Neural cell (in vitro differentiated cells): Measurements from ENCODE around the gene SLC1A3.

Experiments used
- CTCF ChIP-seq: fragments of 450-650 bp; IDR thresholded peaks from 2 replicates; pipeline ENCODE4 v1.5.1; 2014; ENCODE audit warnings: antibody characterized with exemption, mild to moderate bottlenecking, moderate library complexity; ENCODE audit not compliant: poor library complexity, severe bottlenecking
- EP300 ChIP-seq: fragments of 450-650 bp; conservative IDR thresholded peaks from 2 replicates; pipeline ENCODE4 v1.6.1; 2014; ENCODE audit warnings: antibody characterized with exemption, mild to moderate bottlenecking, moderate library complexity; ENCODE audit not compliant: poor library complexity, severe bottlenecking
- EZH2 ChIP-seq: fragments of 200-600, 300-800 bp; shearing (Covaris generic), sonication (generic); IDR thresholded peaks from 2 replicates; pipeline ENCODE4 v1.6.1; 2014; ENCODE audit warnings: antibody characterized with exemption, low read length, borderline replicate concordance, mild to moderate bottlenecking; ENCODE audit not compliant: insufficient read depth, poor library complexity, severe bottlenecking
- MXI1 ChIP-seq: fragments of 450-650 bp; conservative IDR thresholded peaks from 2 replicates; pipeline ENCODE4 v1.6.1; 2014; ENCODE audit warnings: antibody characterized with exemption, mild to moderate bottlenecking; ENCODE audit not compliant: poor library complexity, severe bottlenecking
- POLR2AphosphoS5 ChIP-seq: IDR thresholded peaks from 2 replicates; pipeline ENCODE4 v1.6.1; 2012
- RAD21 ChIP-seq: fragments of 450-650 bp; conservative IDR thresholded peaks from 2 replicates; pipeline ENCODE4 v1.6.1; 2014; ENCODE audit warnings: antibody characterized with exemption, mild to moderate bottlenecking, moderate library complexity
- TAF1 ChIP-seq: IDR thresholded peaks from 2 replicates; pipeline ENCODE4 v1.6.1; 2012; ENCODE audit warnings: low read depth

GRCh38 chr5:36696059-36696673, 89.8 kb downstream of the SLC1A3 start:
- TF ChIP-seq CTCF (peak; percentile 71), EZH2 (no peak), RAD21 (peak; percentile 72), POLR2AphosphoS5 (no peak), EP300 (no peak), TAF1 (no peak), MXI1 (no peak)
